Measurements from ENCODE around the gene KLF16. TPM values are rescaled to one million over a fixed set of nuclear protein-coding genes. Genes with fewer than 3 reads are reported as not detected.

The KLF16 gene
- total RNA-seq, 4 donors from 2014 or later: 1.4 to 7.1 (median 5.5) TPM

DNA sequence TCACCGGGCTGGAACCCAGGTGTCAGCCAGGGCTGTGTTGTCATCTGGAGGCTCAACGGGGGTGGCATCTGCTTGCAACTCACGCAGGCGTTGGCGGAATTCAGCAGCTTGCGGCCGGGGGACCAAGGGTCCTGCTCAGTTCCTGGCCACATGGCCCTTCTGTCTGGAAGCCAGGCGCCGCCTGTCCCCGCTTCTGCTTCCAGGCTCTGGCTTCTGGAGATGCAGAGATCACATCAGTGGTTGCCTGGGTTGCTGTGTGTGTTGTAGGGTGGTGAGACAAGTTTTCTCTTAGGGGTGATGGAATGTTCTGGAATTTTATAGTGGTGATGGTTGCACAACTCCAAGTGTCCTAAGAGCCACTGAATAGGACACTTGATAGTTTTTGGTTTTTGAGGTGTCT is 46.8 kb upstream of the KLF16 start:
- H3K27me3 ChIP-seq: no peaks in the 10 kb centered on the region
- TF ChIP-seq, protein P1, sequence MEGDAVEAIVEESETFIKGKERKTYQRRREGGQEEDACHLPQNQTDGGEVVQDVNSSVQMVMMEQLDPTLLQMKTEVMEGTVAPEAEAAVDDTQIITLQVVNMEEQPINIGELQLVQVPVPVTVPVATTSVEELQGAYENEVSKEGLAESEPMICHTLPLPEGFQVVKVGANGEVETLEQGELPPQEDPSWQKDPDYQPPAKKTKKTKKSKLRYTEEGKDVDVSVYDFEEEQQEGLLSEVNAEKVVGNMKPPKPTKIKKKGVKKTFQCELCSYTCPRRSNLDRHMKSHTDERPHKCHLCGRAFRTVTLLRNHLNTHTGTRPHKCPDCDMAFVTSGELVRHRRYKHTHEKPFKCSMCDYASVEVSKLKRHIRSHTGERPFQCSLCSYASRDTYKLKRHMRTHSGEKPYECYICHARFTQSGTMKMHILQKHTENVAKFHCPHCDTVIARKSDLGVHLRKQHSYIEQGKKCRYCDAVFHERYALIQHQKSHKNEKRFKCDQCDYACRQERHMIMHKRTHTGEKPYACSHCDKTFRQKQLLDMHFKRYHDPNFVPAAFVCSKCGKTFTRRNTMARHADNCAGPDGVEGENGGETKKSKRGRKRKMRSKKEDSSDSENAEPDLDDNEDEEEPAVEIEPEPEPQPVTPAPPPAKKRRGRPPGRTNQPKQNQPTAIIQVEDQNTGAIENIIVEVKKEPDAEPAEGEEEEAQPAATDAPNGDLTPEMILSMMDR (IDR thresholded peaks at IDR 0.05): no peak
- no peak for TF ChIP-seq POLR2AphosphoS5 (IDR thresholded peaks at IDR 0.05)
- ATAC-seq: no peak
- no peak overlapping the region for H3K4me3 ChIP-seq
- peaks cover 0 to 35% of the 10 kb centered on the region in 2 donors for H3K36me3 ChIP-seq
- peaks cover 0 to 46% (median 4%) of the 10 kb centered on the region in 3 donors for H3K4me1 ChIP-seq
- WGBS, 2 donors (ENCODE audit: low coverage in 1 of 2): no CpG with 5 or more reads among the region's 10 CpGs
- no peaks in the 10 kb centered on the region for H3K9me3 ChIP-seq
- no peak overlapping the region for H3K27ac ChIP-seq

DNA sequence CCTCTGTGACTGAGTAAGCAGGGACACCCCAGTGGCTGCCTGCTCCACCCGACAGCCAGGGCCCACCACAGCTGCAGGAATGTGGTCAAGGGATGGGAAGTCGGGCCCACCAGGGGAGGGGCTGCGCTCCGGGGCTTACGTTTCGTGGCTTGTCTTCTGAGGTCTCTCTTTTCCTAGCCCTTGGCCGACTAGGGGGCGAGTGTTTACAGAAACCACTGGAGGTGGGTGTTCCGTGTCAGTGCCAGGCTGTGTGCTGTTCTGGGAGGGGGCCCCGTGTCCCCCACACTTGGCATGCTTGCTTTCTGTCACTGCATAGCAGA is 46.3 kb upstream of the KLF16 start:
- Histone ChIP-seq H3K4me3 (no peak overlapping the region), H3K27me3 (no peaks in the 10 kb centered on the region), H3K36me3 (peaks cover 0 to 31% of the 10 kb centered on the region in 2 donors), H3K27ac (no peak overlapping the region), H3K4me1 (peaks cover 0 to 48% (median 4%) of the 10 kb centered on the region in 3 donors), H3K9me3 (no peaks in the 10 kb centered on the region)
- no peak for TF ChIP-seq EP300 (IDR thresholded peaks at IDR 0.05)
- no peak for TF ChIP-seq POLR2A (IDR thresholded peaks at IDR 0.05)
- no peak for TF ChIP-seq POLR2AphosphoS5 (IDR thresholded peaks at IDR 0.05)
- TF ChIP-seq, protein P1 (IDR thresholded peaks at IDR 0.05): no peak
- ATAC-seq: no peak
- 0% methylated on average over 1 of the region's 10 CpGs; no CpG with 5 or more reads in 1 of the 2 donors for WGBS, 2 donors (ENCODE audit: low coverage in 1 of 2)

DNA sequence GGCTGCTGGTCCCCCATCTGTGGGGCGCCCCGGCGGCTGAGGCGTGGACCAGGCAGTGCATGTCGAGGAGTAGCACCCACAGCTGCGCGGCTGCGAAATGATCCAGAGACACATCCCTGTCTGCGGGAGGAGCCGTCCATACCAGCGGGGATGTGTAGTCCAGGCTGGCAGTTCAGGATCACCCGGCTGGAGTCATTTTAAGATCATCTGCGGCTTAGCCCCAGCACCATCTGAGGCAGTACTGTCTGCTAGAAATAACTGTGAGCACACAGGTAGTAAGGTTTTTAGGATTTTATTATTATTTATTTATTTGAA is 44.9 kb upstream of the KLF16 start:
- ATAC-seq: no peak
- Histone ChIP-seq H3K4me1 (peaks cover 0 to 58% (median 4%) of the 10 kb centered on the region in 3 donors), H3K36me3 (peaks cover 0 to 17% of the 10 kb centered on the region in 2 donors), H3K27me3 (no peaks in the 10 kb centered on the region), H3K9me3 (no peaks in the 10 kb centered on the region), H3K4me3 (no peak overlapping the region), H3K27ac (no peak overlapping the region)
- TF ChIP-seq POLR2AphosphoS5 (IDR thresholded peaks at IDR 0.05) (no peak), POLR2A (IDR thresholded peaks at IDR 0.05) (no peak), EP300 (IDR thresholded peaks at IDR 0.05) (no peak)
- TF ChIP-seq, protein P1 (IDR thresholded peaks at IDR 0.05): no peak
- 92% methylated on average over 3 of the region's 13 CpGs; no CpG with 5 or more reads in 1 of the 2 donors for WGBS, 2 donors (ENCODE audit: low coverage in 1 of 2)

DNA sequence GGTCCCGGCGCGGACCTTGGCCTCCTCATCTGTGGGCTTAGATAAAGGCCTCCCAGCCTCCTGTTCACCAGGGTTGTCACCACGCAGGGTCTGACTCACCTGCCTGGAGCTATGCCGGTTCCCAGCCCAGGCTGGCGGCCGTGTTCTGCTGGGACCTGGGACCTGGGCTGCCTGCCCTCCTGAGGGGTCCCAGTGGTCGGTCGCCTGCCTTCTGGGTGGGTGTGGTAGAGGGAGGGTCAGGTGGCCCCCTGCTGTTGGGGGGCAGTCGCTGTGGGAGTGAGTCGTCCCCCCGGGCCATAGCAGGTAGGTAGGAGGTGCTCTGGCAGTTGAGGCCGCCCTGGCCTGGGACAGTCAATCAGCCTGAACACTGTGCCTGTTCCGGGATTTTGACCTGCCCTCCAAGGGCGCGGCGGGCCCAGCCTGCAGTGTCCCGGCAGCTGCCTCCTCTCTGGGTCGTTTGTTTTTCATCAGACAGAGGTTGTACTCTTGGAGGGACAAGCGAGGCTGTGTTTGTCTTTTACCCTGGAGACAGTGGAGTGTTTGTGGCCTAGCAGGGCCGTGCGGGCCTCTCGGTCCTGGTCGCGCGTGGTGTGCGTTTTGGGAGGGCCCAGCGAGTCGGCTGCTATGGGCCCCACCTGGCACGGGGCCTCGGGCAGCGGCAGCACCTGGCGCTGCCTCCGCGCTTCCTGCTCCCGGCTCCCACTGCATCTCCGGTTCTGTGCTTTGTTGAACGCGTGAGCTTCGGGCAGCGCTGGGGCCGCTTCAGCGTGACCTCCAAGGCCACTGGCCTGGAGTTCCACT is 44.4 kb upstream of the KLF16 start:
- Histone ChIP-seq H3K27ac (no peak overlapping the region), H3K4me3 (no peak overlapping the region), H3K36me3 (peaks cover 0 to 11% of the 10 kb centered on the region in 2 donors), H3K9me3 (no peaks in the 10 kb centered on the region), H3K27me3 (no peaks in the 10 kb centered on the region), H3K4me1 (peaks cover 0 to 58% (median 4%) of the 10 kb centered on the region in 3 donors)
- TF ChIP-seq EP300 (IDR thresholded peaks at IDR 0.05): no peak
- TF ChIP-seq, protein P1 (IDR thresholded peaks at IDR 0.05): no peak
- no peak for TF ChIP-seq POLR2A (IDR thresholded peaks at IDR 0.05)
- no peak for TF ChIP-seq POLR2AphosphoS5 (IDR thresholded peaks at IDR 0.05)
- WGBS, 2 donors (ENCODE audit: low coverage in 1 of 2): 40% methylated on average over 1 of the region's 43 CpGs; no CpG with 5 or more reads in 1 of the 2 donors
- no peak for ATAC-seq

DNA sequence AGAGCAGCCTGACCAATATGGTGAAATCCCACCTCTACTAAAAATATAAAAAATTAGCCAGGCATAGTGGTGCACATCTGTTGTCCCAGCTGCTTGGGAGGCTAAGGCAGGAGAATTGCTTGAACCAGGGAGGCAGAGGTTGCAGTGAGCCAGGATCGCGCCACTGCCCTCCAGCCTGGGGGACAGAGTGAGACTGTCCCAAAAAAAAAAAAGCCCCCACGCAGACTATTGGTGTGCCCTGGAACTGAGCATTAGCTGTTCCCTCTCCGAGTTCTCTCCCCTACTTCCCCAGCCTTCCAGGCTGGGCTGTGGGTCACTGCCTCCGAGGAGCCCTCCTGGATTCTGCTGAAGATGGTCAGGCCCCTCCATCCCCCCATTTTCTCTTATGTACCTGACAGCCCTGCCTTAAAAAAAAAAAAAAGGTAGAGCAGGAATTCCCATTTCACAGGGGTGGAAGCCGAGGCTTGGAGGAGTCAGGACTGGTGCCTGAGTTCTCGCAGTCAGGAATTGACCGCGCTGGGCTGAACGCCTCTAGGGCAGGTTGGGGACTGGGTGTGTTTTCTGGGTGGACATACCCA is 43.7 kb upstream of the KLF16 start:
- H3K27me3 ChIP-seq: no peaks in the 10 kb centered on the region
- H3K9me3 ChIP-seq: no peaks in the 10 kb centered on the region
- no peak overlapping the region for H3K4me3 ChIP-seq
- 83 to 86% methylated on average over 1 of the region's 10 CpGs for WGBS, 2 donors (ENCODE audit: low coverage in 1 of 2)
- ATAC-seq: no peak
- H3K36me3 ChIP-seq: peaks cover 0 to 4% of the 10 kb centered on the region in 2 donors
- no peak for TF ChIP-seq EP300 (IDR thresholded peaks at IDR 0.05)
- no peak for TF ChIP-seq POLR2A (IDR thresholded peaks at IDR 0.05)
- TF ChIP-seq, protein P1 (IDR thresholded peaks at IDR 0.05): no peak
- no peak for TF ChIP-seq POLR2AphosphoS5 (IDR thresholded peaks at IDR 0.05)
- no peak overlapping the region for H3K27ac ChIP-seq
- peaks cover 0 to 58% (median 4%) of the 10 kb centered on the region in 3 donors for H3K4me1 ChIP-seq

Measured in gastroesophageal sphincter (tissue), 4 donors.